ENCODE measurements around the gene ARRDC2. TPM values are rescaled to one million over a fixed set of nuclear protein-coding genes. Genes with fewer than 3 reads are reported as not detected.

ARRDC2 gene
- total RNA-seq, 1 donor from 2014 or later, result 4.7 TPM

- DNase-seq (ENCODE audit: low spot score), result no peak
- Histone ChIP-seq H3K27me3 (peaks cover 34% of the 10 kb centered on the region), H2AFZ (replicated peaks) (no peak overlapping the region), H3F3A (ENCODE audit: low read depth) (peaks cover 4% of the 10 kb centered on the region), H3K4me1 (peaks cover 5% of the 10 kb centered on the region), H4K20me1 (ENCODE audit: low read depth) (no peaks in the 10 kb centered on the region), H3K36me3 (no peaks in the 10 kb centered on the region), H3K79me2 (ENCODE audit: low read depth) (no peaks in the 10 kb centered on the region), H3K9ac (no peak overlapping the region), H3K4me2 (peak overlapping the region; percentile 79), H3K27ac (no peak overlapping the region), H3K4me3 (no peak overlapping the region), H3K9me3 (ENCODE audit: low read depth) (no peaks in the 10 kb centered on the region)
- H3K27ac Mint-ChIP-seq, result no peak overlapping the region
- H3K27me3 Mint-ChIP-seq (ENCODE audit: insufficient read depth, low read depth), result peaks cover 20% of the 10 kb centered on the region
- peaks cover 2% of the 10 kb centered on the region for H3K36me3 Mint-ChIP-seq
- H3K9me3 Mint-ChIP-seq, result no peaks in the 10 kb centered on the region
- peak overlapping the region; percentile 82 for H3K4me3 Mint-ChIP-seq
- TF ChIP-seq, protein P1, sequence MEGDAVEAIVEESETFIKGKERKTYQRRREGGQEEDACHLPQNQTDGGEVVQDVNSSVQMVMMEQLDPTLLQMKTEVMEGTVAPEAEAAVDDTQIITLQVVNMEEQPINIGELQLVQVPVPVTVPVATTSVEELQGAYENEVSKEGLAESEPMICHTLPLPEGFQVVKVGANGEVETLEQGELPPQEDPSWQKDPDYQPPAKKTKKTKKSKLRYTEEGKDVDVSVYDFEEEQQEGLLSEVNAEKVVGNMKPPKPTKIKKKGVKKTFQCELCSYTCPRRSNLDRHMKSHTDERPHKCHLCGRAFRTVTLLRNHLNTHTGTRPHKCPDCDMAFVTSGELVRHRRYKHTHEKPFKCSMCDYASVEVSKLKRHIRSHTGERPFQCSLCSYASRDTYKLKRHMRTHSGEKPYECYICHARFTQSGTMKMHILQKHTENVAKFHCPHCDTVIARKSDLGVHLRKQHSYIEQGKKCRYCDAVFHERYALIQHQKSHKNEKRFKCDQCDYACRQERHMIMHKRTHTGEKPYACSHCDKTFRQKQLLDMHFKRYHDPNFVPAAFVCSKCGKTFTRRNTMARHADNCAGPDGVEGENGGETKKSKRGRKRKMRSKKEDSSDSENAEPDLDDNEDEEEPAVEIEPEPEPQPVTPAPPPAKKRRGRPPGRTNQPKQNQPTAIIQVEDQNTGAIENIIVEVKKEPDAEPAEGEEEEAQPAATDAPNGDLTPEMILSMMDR (IDR thresholded peaks at IDR 0.05), result no peak
- no peak for TF ChIP-seq EZH2 (IDR thresholded peaks at IDR 0.05)
- no peak for TF ChIP-seq EZH2phosphoT487 (IDR thresholded peaks at IDR 0.05)
- H3K4me1 Mint-ChIP-seq, result peaks cover 10% of the 10 kb centered on the region
These were observed 41.9 kb upstream of the ARRDC2 start for GRCh38 chr19:17966129-17966483.

GRCh38 chr19:17966550-17967256 is 41.3 kb upstream of the ARRDC2 start, which contains the start of gene KCNN1:
Gene KCNN1, plus strand, starts transcription at chr19:17967107. Its CDS starts 6,782 bp downstream, at chr19:17973889.
- peaks cover 20% of the 10 kb centered on the region for H3K27me3 Mint-ChIP-seq (ENCODE audit: insufficient read depth, low read depth)

DNA sequence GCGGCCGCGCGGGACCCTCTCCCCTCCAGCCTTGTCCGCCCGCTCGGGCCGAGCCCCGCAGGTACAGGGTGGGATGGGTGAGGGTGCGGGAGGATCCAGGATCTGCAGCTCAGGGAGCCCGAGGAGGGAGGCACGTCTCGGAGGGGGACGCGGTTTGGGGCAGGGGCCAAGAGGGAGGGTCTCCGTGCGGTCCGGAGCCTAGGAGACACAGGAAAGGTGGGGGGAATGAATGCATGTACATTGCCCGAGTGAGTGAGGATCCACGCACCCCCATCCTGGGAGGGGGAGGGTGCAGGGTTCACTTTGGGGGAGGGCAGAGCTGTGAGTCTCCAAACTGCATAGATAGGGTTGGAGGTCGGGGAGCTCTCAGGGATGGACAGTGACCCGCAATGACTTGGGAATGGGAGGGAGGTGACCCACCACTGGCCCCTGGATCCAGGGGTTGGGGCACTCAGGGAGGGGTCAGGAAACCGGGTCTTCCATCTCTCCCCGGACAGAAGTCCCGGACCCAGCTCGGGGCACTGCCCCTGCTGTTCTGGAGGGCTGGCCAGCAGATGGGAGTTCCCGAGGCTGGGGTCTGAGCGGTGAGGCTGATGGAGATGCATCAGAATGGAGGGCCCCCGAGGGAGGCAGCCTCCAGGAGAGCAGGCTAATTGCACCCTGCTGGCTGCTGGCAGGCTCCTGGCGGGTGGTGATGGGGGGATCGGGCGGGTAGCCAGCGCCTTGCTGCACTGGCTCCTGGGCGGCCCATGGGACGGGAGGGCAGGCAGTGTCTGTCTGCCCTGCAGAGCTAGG is 40.5 kb upstream of the ARRDC2 start:
- no peaks in the 10 kb centered on the region for H3K36me3 ChIP-seq
- peak overlapping the region; percentile 89 for H3K4me3 ChIP-seq
- H4K20me1 ChIP-seq (ENCODE audit: low read depth), result no peaks in the 10 kb centered on the region
- H3K9ac ChIP-seq, result no peak overlapping the region
- peaks cover 5% of the 10 kb centered on the region for H3K4me1 ChIP-seq
- H3K27me3 Mint-ChIP-seq (ENCODE audit: insufficient read depth, low read depth), result peaks cover 20% of the 10 kb centered on the region
- H3K9me3 ChIP-seq (ENCODE audit: low read depth), result no peaks in the 10 kb centered on the region
- peaks cover 4% of the 10 kb centered on the region for H3F3A ChIP-seq (ENCODE audit: low read depth)
- H3K4me1 Mint-ChIP-seq, result peaks cover 14% of the 10 kb centered on the region
- peaks cover 34% of the 10 kb centered on the region for H3K27me3 ChIP-seq
- H2AFZ ChIP-seq (replicated peaks), result peak overlapping the region; percentile 68
- no peak overlapping the region for H3K27ac Mint-ChIP-seq
- DNase-seq (ENCODE audit: low spot score), result peak; percentile 35
- H3K4me3 Mint-ChIP-seq, result peak overlapping the region; percentile 91
- no peaks in the 10 kb centered on the region for H3K9me3 Mint-ChIP-seq
- H3K27ac ChIP-seq, result no peak overlapping the region
- peak overlapping the region; percentile 99 for H3K4me2 ChIP-seq
- TF ChIP-seq EZH2phosphoT487 (IDR thresholded peaks at IDR 0.05) (no peak), EZH2 (IDR thresholded peaks at IDR 0.05) (no peak)
- TF ChIP-seq, protein P1 (IDR thresholded peaks at IDR 0.05), result no peak
- peaks cover 2% of the 10 kb centered on the region for H3K36me3 Mint-ChIP-seq
- H3K79me2 ChIP-seq (ENCODE audit: low read depth), result no peaks in the 10 kb centered on the region

More at GRCh38 chr19:17966550-17967256, 41.3 kb upstream of the ARRDC2 start, which contains the start of gene KCNN1:
- TF ChIP-seq, protein P1 (IDR thresholded peaks at IDR 0.05), result no peak
- TF ChIP-seq EZH2phosphoT487 (IDR thresholded peaks at IDR 0.05) (no peak), EZH2 (IDR thresholded peaks at IDR 0.05) (no peak)
- H3K36me3 Mint-ChIP-seq, result peaks cover 2% of the 10 kb centered on the region
- H2AFZ ChIP-seq (replicated peaks), result peak within 1 kb of the TSS; percentile 92
- peaks cover 34% of the 10 kb centered on the region for H3K27me3 ChIP-seq
- peak within 1 kb of the TSS; percentile 89 for H3K4me3 ChIP-seq
- H3K9me3 Mint-ChIP-seq, result no peaks in the 10 kb centered on the region
- peaks cover 5% of the 10 kb centered on the region for H3K4me1 ChIP-seq
- no peaks in the 10 kb centered on the region for H3K9me3 ChIP-seq (ENCODE audit: low read depth)
- no peak within 1 kb of the TSS for H3K27ac Mint-ChIP-seq
- peaks cover 9% of the 10 kb centered on the region for H3K4me1 Mint-ChIP-seq
- H3K27ac ChIP-seq, result no peak within 1 kb of the TSS
- DNase-seq (ENCODE audit: low spot score), result peak; percentile 85
- no peak within 1 kb of the TSS for H3K9ac ChIP-seq
- peak within 1 kb of the TSS; percentile 99 for H3K4me2 ChIP-seq
- H3F3A ChIP-seq (ENCODE audit: low read depth), result peaks cover 4% of the 10 kb centered on the region
- H3K4me3 Mint-ChIP-seq, result peak within 1 kb of the TSS; percentile 91
- H3K36me3 ChIP-seq, result no peaks in the 10 kb centered on the region
- no peaks in the 10 kb centered on the region for H3K79me2 ChIP-seq (ENCODE audit: low read depth)
- no peaks in the 10 kb centered on the region for H4K20me1 ChIP-seq (ENCODE audit: low read depth)
